IPS-18c (cell line): ENCODE data around the gene APBB2.
"Not testable (repeated sequence)": the region's sequence is repeated elsewhere in the genome, so short reads cannot be mapped to it uniquely, and the experiment has no call there.

Experiments
- H3K4me3 ChIP-seq: 2 replicates; pipeline ENCODE4 v1.7.0; 2013; ENCODE audit warnings: low read depth, mild to moderate bottlenecking, low read length, moderate library complexity; ENCODE audit not compliant: insufficient read depth
- H3K9me3 ChIP-seq: one replicate; pipeline ENCODE4 v1.6.1; 2013; ENCODE audit warnings: mild to moderate bottlenecking, low read length, moderate library complexity; ENCODE audit not compliant: control insufficient read depth, insufficient read depth

Gene APBB2

DNA sequence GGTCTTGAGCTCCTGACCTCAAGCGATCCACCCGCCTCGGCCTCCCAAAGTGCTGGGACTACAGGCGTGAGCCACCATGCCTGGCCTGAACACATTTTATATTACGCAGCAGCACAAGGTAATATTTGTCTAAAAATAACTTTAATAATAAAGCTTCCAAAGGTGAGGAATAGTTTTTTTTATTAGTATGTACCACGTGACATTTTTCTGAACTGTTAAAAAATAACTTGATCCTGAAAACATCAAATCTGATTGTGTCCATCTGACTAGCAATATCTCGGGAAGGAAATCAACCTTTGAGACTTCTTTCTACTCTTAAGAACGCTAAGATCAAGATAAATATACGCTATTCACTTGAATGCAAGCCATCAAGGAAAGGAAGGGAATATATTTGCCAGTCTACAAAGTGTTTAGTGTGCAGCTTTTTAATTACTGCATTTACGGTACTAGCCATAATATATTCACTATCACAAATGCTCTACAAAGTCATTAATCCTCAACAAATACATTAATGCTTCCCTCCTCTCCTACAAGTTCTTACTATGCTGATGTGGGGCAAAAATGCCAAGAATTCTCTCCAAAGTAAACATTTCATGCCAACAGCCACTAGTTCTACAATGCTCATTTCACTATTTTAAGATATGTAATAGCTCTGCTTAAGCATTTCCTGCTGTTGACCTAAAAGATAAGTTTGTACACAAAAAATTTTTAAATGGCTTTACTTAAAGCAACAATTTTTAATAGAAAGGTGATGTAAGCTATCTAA, 143.6 kb downstream of the APBB2 start:
- Histone ChIP-seq H3K9me3 (no peaks in the 10 kb centered on the region), H3K4me3 (no peak overlapping the region)

DNA sequence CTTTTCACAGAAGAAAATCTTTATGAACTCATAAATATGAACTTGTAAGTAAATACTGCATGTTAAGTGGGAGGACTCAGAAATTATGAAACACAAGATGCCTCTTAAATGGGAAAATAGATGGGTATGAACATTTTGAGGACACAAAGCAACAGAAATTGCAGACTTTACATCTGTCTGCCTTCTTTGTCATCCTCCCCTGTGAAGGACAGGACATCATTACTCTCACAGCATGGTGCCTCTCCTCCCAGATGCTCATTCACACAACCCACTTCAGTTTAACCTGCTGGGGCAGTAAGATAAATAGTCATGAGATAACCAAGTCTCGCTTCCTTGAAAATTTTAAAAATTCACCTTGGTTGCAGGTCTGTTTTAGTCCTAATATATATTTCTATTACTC, 144.5 kb downstream of the APBB2 start:
- H3K4me3 ChIP-seq, result no peak overlapping the region
- H3K9me3 ChIP-seq, result no peaks in the 10 kb centered on the region

GRCh38 chr4:41069257-41069656, 145.1 kb downstream of the APBB2 start:
- Histone ChIP-seq H3K4me3 (no peak overlapping the region), H3K9me3 (no peaks in the 10 kb centered on the region)

DNA sequence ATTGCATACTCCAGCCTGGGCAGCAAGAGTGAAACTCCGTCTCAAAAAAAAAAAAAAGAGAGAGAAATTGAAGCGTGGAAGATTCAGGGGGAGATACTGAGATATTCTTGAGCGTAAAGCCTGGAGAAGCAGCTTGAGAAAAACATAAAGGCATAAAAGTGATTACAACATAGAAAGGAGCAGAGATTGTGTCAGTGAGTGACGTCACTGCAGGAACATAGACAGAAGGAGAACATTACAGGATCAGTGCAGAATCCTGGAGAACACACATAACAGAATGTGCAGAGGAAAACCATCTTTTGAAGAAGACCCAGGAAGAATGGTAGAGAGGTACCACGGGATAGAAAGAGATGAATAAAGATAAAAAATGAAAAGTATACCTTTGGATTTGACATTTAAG, 147.0 kb downstream of the APBB2 start:
- no peaks in the 10 kb centered on the region for H3K9me3 ChIP-seq
- H3K4me3 ChIP-seq, result no peak overlapping the region

GRCh38 chr4:41066049-41066448, 148.3 kb downstream of the APBB2 start:
- no peaks in the 10 kb centered on the region for H3K9me3 ChIP-seq
- H3K4me3 ChIP-seq, result no peak overlapping the region

GRCh38 chr4:41065434-41066006, 148.8 kb downstream of the APBB2 start:
- no peak overlapping the region for H3K4me3 ChIP-seq
- H3K9me3 ChIP-seq, result no peaks in the 10 kb centered on the region

- Histone ChIP-seq H3K9me3 (no peaks in the 10 kb centered on the region), H3K4me3 (no peak overlapping the region)
Measured at GRCh38 chr4:41064953-41065352, 149.4 kb downstream of the APBB2 start.

GRCh38 chr4:41061482-41062185, 152.7 kb downstream of the APBB2 start:
- no peaks in the 10 kb centered on the region for H3K9me3 ChIP-seq
- no peak overlapping the region for H3K4me3 ChIP-seq

GRCh38 chr4:41060352-41061334, 153.7 kb downstream of the APBB2 start:
- H3K4me3 ChIP-seq, result no peak overlapping the region
- no peaks in the 10 kb centered on the region for H3K9me3 ChIP-seq

GRCh38 chr4:41059411-41059810, 154.9 kb downstream of the APBB2 start:
- not testable (repeated sequence) for H3K9me3 ChIP-seq, H3K4me3 ChIP-seq

DNA sequence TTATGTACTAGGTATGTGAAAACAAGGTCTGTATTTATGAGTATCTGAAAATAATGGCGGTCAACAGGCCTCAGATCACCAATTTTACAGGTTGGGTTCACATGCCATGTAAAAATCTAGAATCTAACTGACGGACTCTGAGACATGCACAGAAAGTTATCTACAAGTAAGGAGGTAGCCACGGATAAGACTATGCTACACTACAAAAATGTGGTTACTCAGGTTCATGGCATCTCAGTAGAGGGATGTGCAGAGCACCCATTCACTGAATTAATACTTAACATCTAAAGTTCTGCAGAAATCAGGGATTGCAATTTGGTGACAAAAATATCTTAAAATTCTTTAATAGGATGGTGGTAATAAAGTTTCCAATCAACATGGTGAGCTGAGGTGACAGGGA, 155.9 kb downstream of the APBB2 start:
- Histone ChIP-seq H3K4me3 (no peak overlapping the region), H3K9me3 (no peaks in the 10 kb centered on the region)

DNA sequence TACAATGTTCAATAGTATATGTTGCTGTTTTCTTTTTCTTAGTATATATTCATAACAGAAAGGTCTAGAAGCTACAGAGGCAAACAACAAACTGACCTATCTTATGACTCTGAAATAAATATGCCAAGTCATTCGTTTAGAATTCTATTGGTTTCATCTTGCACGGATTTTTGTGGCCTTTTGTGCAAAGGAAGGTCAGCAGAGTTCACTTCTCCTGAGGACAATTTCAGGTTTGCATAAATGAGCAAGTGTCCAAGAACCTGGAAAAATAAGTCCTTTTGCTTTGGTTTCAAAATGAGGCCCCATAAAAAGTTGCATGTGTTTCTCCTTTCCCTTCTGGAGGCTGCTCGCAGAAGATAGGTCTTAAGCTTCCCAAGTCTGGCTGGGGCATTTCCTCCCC, 156.9 kb downstream of the APBB2 start:
- Histone ChIP-seq H3K4me3 (no peak overlapping the region), H3K9me3 (no peaks in the 10 kb centered on the region)

- Histone ChIP-seq H3K4me3 (no peak overlapping the region), H3K9me3 (peaks cover 5% of the 10 kb centered on the region)
Measured at GRCh38 chr4:41052287-41052686, 162.1 kb downstream of the APBB2 start.

- Histone ChIP-seq H3K4me3 (no peak overlapping the region), H3K9me3 (peaks cover 6% of the 10 kb centered on the region)
Measured at GRCh38 chr4:41050880-41051775, 163.2 kb downstream of the APBB2 start.

DNA sequence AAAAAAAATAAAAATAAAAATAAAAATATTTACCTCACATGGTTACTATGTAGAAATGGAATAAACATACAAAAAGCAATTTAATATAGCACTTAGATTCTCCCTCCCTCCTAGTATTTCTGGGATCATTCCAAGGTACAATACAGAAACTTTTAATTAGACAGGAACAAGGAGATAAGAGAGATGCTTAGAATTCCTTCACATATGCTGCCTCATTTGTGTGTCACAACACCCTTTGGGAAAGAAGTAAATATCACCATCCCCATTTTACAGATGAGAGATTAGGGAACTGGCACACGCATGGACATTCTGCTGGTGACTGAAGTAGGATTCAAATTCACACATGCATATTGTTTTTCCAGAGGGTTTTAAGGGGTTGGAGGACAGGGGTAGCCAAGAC, 164.2 kb downstream of the APBB2 start:
- no peak overlapping the region for H3K4me3 ChIP-seq
- H3K9me3 ChIP-seq, result peaks cover 6% of the 10 kb centered on the region

GRCh38 chr4:41049176-41049575, 165.2 kb downstream of the APBB2 start:
- H3K9me3 ChIP-seq, H3K4me3 ChIP-seq: not testable (repeated sequence)
